ENCODE data around the gene ATG7.

GRCh38 chr3:11438646-11439045 is 166.4 kb downstream of the ATG7 start:
- TF ChIP-seq CTCF (IDR thresholded peaks at IDR 0.05) = no peak
- no peak for TF ChIP-seq EZH2phosphoT487 (IDR thresholded peaks at IDR 0.05)

Measured in neural progenitor cell (in vitro differentiated cells).